Epithelial cell of prostate (primary cell): ENCODE measurements around the gene DENND4A.

Source experiments
- DNase-seq: peaks from one replicate; pipeline ENCODE4 v3.0.0-alpha.2; 2011; ENCODE audit warnings: low read depth, low spot score
- H3K27ac ChIP-seq: fragments of 450-650 bp; 2 replicates; pipeline ENCODE4 v1.5.1; 2017; ENCODE audit warnings: mild to moderate bottlenecking

The DENND4A gene

DNA sequence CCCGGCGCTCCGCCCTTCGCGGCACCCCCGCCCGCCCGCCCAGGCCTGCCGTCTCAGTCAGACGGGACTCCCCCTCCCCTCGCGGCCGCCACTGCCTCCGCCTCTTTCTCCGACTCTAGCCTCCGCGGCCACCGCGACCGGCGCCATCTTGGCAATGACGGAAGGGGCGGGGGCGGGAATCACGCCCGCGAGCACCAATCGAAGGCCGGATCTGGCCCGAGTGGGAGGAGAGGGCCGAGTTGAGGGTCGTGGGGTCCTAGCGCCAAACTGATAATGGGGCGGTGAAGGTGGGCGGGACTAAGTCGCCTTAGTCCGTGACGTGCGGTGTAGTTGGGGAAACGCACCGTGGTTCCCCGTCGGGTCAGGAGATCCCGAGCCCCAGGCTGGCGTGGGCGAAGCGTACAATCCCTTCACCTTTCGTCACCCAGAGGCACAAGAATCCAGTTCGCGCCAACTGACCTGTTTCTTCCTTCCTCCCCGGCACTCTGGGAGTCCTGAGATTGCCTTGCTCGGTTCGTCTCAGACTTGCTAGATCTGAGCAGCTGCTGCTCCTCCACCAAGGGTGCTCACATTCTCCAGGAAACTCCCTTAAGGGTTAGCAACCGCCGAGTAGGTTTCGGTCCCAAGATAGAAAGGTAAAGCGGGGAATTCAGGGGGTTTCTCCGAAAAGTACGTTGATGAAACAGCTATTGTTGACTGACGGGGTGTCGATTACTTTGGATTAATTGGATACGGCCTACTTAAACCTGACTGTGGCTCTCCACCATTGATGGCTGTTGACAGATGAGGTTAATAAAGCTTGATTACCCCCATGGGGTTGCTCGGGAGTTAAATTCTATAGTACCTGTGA is at the start of gene DENND4A:
Gene DENND4A, minus strand, starts transcription at position 156 of the 850 bp plus-strand sequence. CDS start 35,843 bp downstream, outside the sequence.
- peak; percentile 83 for DNase-seq
- peak within 1 kb of the TSS; percentile 82 for H3K27ac ChIP-seq

DNA sequence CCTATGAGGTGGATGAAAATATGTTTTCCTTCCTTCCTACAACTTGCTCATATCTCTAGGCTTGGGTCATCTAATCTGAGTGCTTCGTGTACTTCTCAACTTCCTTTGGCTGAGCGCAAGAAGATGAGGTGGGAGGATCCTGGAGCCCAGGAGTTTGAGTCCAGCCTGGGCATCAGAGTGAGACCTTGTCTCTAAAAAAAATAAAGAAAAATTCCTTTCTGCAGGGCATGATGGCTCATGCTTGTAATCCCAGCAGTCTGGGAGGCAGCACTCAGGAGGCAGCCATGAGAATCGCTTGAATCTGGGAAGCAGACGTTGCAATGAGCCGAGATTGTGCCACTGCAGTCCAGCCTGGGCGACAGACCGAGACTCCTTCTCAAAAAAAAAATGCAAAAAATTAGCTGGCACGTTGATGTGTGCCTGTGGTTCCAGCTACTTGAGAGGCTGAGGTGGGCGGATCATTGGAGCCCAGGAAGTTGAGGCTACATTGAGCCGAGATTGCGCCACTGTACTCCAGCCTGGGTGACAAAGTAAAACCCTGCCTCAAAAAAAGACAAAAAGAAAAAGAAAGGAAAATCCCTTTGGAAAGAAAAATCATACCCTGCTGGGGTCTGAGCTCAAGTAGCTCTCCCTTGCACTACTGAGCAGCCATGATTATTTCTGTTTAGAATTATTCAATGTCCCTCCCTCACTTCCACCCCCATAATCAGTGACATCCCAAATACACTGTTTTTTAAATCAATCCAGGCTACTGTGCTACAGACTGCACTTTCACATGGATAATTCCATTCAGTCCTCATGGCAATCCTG is 49.2 kb upstream of the DENND4A start:
- no peak for DNase-seq

DNA sequence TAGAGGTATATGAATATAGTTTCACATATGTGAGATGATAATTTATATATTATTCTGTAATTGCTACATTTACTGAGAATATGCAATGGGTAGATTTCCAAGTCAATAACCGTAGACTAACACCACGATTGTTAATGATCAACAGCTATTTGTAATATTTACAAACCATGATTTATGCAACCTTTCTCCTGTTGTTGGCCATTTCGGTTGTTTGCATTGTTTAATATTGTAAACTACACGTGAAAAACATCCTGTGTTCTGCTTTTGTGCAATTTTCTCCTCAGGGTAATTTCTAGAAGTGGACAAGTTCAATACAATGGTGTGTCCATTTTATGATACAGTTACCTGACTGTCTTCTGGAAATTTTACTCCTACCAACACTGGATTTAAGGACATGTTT is 47.9 kb upstream of the DENND4A start:
- DNase-seq: no peak
- no peak overlapping the region for H3K27ac ChIP-seq

More for the DNA sequence above, 49.2 kb upstream of the DENND4A start:
- H3K27ac ChIP-seq: peak overlapping the region; percentile 31

DNA sequence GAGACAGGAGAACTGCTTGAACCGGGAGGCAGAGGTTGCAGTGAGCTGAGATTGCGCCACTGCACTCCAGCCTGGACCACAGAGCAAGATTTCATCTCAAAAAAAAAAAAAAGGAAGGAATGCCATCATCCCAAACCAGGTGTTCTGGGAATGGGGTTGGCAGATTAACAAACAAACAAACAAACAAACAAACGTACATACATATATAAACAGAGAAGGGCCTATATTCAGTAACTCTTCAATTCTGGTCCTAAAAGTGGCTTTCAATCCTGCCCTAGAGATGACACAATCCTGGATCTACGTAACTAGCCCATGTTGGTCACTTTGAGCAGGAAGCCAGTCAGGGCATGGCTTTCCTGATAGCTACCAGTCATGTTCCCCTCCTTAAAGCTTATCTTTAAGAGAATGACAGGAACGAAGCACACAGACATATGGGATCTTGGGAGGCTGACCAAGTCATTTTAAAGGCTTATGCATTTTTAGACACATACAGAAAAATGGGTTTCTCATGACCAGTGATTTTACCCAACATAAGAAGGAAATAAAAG is 47.3 kb upstream of the DENND4A start:
- DNase-seq: no peak
- H3K27ac ChIP-seq: no peak overlapping the region

DNA sequence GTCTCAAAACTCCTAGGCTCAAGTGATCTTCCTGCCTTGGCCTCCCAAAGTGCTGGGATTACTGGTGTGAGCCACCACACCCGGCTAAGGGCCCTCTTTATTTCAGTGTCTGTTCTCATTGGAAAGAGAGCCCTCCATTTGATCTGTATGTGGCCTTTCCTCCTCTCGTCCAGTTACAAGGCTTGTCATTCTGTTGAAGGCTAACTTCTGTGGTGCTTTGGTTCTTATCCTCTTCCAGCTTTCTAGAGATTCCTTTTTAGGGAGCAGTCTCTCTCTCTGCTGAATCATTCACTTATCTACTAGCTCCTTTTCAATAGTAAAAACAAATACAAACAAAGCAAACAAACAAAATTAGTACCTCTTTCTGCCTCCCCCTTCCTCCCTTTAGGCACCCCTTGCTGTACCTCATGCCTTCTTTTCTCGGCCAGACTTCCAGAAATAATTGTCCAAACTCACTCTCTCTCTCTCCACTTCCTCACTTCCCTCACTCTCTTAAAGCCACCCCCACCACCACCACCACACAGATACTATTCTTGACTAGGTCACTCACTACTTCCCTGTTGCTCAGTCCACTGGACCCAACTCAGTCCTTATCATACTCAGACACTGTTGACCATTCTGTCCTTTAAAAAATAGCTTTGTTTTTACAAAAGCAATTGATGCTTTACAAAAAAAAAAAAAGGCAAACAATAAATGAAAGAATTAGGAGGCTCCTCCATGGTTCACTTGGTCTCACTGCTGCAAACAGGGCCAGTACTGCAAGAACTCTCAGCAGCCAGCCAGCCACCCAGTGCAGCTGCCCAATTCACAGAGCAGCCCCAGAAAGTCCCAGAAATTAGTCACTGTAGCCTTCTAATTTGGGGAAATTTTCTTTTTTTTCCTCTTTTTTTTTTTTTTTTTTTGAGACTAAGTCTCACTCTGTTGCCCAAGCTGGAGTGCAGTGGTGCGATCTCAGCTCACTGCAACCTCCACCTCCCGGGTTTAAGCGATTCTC is 45.5 kb upstream of the DENND4A start:
- no peak for DNase-seq
- H3K27ac ChIP-seq: no peak overlapping the region

DNA sequence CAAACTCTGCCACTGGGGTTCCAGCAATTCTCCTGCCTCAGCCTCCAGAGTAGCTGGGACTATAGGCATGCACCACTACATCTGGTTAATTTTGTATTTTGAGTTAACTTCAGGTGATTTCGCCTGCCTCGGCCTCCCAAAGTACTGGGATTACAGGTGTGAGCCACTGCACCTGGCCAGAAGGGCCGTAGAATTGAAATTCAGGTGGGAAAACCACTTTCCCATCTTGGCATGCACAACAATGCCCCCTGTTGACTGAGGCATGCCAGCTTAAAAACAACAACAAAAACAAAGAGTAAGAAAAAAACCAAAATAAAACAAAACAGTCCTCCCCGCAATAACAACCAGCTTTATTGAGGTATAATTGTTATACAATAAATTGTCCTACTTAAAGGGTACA is 44.6 kb upstream of the DENND4A start:
- no peak overlapping the region for H3K27ac ChIP-seq
- DNase-seq: no peak

DNA sequence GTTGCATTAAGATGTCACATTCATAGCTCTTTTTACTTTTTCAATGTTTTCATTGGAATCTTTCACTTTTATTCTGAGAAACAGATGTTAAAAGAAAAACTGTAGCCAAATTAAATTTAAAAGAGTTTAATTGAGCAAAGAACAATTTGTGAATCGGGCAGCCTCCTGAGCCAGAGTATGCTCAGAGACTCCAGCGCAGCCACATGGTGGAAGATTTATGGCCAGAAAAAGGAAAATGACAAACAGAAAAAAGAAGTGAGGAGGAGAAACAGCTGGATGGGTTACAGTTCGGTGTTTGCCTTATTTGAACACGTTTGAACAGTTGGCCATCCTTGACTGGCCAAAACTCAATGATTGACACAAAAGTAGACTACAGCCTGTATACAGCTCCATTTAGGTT is 43.4 kb upstream of the DENND4A start:
- H3K27ac ChIP-seq: no peak overlapping the region
- DNase-seq: no peak

DNA sequence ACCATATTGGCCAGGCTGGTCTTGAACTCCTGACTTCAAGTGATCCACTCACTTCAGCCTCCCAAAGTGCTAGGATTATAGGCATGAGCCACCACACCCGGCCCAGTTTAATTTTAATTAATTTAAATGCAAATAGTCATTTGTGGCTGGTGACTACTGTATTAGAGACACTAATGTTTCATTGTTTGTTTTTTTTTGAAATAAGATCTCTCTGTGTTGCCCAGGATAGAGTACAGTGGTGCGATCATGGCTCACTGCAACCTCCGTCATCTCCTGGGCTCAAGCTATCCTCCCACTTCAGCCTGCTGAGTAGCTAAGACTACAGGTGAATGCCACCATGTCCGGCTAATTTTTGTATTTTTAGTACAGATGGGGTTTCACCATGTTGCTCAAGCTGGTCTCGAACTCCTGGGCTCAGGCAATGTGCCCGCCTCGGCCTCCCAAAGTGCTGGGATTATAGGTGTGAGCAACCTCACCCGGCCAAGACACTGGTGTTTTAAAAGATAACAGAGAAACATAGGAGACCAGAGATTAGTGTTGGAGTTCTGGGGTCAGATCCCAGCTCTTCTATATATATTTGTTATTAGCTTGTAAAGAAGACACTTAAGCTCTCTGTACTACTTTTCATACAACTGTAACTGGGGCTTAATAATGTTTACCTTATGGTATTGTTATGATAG is 42.6 kb upstream of the DENND4A start:
- no peak for DNase-seq
- no peak overlapping the region for H3K27ac ChIP-seq

DNA sequence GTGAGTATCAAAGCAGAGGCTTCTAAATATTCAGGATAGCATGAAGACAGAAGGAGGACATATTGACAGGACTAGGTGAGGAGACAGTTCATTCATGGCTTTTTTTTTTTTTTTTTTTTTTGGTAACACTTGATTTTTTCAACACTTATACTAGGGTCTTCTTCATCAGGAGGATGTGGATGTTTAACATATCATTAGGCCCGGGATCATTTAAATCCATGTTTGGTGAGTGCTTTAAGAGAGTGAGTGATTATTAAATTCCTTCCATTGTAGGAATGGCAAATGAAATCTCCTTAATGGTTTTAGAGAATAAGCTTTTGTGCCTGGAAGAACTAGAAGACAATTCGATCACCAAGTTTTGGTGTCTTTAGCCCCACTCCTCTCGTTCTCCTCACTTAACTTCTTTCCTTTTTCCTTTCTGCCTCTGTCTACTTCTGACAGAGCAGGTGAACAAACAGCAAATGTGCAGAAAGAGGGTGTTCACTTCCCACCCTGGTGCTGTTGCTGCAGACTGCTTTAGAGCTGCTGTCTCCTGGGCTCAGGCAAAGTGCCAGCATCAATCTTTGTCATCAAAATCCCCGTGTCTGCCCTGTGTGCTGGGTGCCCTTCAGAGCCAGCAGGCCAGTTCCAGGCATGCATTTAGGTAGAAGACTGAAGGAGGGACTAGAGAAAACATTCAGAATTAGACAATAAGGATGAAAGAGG is 41.6 kb upstream of the DENND4A start:
- DNase-seq: no peak
- H3K27ac ChIP-seq: peak overlapping the region; percentile 66

DNA sequence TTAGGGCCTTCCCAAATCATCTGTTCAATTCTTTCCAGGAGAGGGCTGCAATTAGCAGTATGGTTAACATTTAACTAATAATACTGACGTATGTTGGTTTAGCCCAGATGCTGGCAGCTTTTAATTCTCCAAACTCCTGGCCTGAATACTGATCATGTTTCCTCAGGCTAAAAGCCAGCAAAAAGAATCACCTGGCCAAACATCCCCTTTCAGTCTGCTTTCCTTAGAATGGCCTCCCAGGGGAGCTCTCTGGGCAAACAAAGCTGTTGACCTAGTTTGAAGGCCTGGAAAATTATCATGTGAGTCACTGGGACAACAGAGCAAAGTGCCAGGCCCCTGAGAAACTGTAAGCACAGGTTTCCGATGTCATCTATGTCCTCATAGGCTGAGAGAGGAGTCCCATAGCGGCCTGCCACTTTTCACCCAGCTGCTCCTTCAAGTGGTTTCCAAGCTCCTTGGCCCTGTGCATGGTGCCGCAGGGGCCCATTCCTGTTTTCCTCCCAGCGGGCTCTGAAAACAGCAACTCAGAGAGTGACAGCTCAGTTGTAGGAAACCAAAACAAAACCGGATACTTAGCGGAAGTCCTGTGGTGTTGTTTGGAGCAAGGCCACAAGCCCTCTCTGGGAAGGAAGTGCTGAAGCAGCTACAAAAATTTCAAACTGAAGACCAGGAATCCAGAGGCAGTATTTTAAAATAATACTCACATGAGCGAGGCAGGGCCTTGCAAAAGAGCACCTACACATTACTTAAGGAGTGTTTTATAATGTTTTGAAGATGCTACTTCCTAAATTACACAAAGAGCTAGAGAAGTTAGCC is 40.7 kb upstream of the DENND4A start:
- DNase-seq: peak; percentile 71
- H3K27ac ChIP-seq: peak overlapping the region; percentile 66

DNA sequence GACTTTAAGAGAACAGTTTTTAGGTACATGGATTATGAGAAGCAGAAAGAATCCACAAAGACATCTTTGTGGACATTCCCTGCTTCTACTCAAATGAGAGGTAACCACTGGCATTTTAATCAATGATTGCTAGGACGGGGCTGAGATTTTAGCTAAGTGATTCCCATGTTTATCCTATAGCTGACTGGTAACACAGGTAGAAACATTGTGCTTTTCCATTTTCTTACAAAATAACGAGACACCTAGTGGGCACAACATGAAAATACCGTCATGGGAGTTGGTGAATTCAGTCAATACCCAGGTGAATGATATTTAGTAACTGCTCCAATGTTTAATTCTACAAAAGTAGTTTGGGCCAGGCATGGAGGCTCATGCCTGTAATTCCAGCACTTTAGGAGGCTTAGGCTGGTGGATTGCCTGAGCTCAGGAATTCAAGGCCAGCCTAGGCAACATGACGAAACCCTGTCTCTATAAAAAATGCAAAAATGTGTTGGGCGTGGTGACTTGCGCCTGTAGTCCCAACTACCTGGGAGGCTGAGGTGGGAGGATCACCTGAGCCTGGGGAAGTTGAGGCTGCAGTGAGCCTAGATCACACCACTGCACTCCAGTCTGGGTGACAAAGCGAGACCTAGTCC is 37.2 kb upstream of the DENND4A start:
- DNase-seq: no peak
- no peak overlapping the region for H3K27ac ChIP-seq

DNA sequence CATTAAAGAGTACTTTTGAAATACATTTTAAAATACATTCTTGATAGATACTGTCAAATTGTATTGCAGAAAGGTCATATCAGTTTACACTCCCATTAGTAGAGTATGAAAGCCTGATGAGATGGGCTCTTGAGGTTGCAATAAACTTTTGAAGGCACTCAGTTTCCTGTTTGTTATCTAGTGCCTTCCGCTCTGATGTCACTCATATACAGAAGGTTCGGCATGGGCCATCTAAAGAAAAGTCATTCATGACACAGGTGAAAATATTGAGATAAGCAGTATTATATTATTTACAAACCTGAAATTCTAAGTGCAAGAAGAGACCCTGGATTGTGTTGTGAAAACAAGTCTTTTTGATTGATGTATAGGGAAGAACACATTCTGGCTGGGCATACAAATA is 36.5 kb upstream of the DENND4A start:
- no peak overlapping the region for H3K27ac ChIP-seq
- DNase-seq: no peak

DNA sequence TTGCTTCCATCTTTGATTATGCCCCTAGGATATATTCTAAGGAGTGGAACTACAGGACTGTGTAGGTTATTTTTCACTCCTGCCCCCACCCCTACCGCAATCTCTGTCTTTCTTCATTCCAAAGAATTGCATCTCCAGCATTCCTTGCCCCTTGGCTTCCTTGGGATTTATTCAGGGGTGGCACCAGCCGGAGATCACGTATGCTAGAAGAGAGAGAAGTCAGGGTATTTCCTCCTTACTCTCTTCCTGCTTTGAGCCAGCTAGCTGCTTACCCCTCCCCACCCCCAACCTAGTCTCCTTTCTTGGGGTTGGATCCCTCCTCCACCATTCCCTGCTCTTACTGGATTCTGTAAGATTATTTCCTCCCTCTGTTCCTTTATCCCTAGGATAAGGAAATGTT is 35.0 kb upstream of the DENND4A start:
- H3K27ac ChIP-seq: no peak overlapping the region
- DNase-seq: no peak

DNA sequence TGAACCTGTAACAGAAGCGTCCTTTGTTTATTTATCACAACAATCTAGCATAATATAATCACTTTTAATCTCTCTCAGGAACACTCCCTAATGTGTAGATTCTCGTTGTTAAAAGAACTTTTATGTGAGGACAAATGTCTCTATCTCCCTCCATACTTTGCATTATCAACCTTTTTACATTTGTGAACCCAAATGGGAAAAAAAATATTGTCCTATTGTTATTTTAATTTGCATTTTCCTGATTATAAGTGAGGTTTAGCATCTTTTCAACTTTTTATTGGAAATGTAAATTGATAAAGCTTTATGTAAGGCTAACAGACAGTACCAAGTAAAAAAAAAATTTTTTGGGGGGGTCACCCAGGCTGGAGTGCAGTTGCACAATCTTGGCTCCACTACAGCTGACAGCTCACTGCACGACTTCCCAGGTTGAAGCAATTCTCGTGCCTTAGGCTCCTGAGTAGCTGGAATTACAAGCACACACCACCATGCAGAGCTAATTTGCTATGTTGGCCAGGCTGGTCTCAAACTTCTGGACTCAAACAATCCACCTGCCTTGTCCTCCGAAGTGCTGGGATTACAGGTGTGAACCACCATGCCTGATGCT is 33.0 kb upstream of the DENND4A start:
- no peak overlapping the region for H3K27ac ChIP-seq
- peak; percentile 10 for DNase-seq

DNA sequence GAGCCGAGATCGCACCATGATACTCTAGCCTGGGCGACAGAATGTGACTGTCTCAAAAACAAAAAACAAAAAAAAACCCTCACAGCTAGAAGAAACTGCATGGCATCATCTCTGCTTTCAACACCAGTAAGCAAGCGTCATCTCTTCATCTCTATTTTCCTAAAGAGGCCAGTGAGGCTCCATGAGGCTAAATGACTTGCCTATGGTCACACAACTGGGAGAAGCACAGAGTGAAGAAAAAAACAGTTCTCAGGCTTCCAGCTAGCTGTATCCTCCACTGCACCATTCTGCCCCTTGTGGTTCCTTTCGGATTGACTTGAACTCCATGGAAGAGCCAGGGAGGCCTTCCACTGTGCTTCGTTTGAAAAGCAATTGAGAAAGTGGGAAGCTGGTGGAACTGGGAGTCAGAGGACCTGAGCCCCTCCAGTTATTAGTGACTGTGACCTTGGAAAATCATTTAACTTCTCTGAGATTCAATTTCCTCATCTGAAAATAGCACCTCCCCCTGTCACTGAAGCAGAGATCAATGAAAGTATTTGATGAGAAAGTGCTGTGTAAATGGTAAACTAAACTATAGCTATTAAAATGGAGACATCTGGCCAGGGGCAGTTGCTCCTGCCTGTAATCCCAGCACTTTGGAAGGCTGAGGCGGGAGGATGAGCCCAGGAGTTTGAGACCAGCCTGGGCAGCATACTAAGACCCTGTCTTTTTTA is 32.1 kb upstream of the DENND4A start:
- no peak overlapping the region for H3K27ac ChIP-seq
- peak; percentile 6 for DNase-seq

DNA sequence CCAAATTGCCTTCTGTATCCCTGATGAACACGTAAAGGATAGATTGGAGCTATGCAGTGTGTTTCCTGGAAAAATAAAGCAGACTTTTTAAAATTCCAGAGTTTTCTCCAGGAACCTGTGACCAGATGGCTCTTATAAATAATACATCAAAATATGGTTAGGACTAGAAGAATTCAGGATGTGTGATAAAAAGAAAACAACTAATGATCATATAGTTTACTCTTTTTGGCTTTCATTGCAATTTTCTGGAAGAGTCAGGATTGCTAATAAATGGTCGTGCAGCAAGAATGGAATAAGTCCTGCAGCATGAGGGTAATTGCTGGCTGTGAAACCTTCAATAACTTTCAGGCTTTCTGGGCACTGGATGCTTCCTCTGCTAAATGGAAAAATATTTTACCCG is 30.2 kb upstream of the DENND4A start:
- DNase-seq: no peak
- no peak overlapping the region for H3K27ac ChIP-seq
